ENCODE measurements around the gene PWP2.
"Not testable (repeated sequence)": the region's sequence is repeated elsewhere in the genome, so short reads cannot be mapped to it uniquely, and the experiment has no call there.

PWP2 gene

GRCh38 chr21:44089001-44089911 lies 17.9 kb upstream of the PWP2 start:
- H3K27me3 Mint-ChIP-seq, result no peaks in the 10 kb centered on the region

GRCh38 chr21:44090325-44090724 lies 16.9 kb upstream of the PWP2 start:
- Mint-ChIP-seq H3K4me1 (peaks cover 45% of the 10 kb centered on the region), H3K27ac (peak overlapping the region; percentile 94), H3K36me3 (peaks cover 72% of the 10 kb centered on the region), H3K27me3 (no peaks in the 10 kb centered on the region), H3K4me3 (peak overlapping the region; percentile 60), H3K9me3 (no peaks in the 10 kb centered on the region)
- ATAC-seq, result peak; percentile 96

More at GRCh38 chr21:44089001-44089911, 17.9 kb upstream of the PWP2 start:
- Mint-ChIP-seq H3K36me3 (peaks cover 78% of the 10 kb centered on the region), H3K4me1 (peaks cover 45% of the 10 kb centered on the region), H3K27ac (peak overlapping the region; percentile 94), H3K9me3 (no peaks in the 10 kb centered on the region), H3K4me3 (peak overlapping the region; percentile 43)
- peak; percentile 84 for ATAC-seq

- peak overlapping the region; percentile 94 for H3K27ac Mint-ChIP-seq
- H3K4me3 Mint-ChIP-seq, result no peak overlapping the region
- no peaks in the 10 kb centered on the region for H3K9me3 Mint-ChIP-seq
Observed at GRCh38 chr21:44092211-44092610, 15.0 kb upstream of the PWP2 start.

GRCh38 chr21:44093761-44094160 lies 13.4 kb upstream of the PWP2 start:
- Mint-ChIP-seq H3K27me3 (no peaks in the 10 kb centered on the region), H3K36me3 (peaks cover 41% of the 10 kb centered on the region), H3K9me3 (no peaks in the 10 kb centered on the region), H3K4me1 (peaks cover 26% of the 10 kb centered on the region), H3K27ac (peak overlapping the region; percentile 94), H3K4me3 (no peak overlapping the region)
- no peak for ATAC-seq

More at GRCh38 chr21:44092211-44092610, 15.0 kb upstream of the PWP2 start:
- H3K36me3 Mint-ChIP-seq, result peaks cover 56% of the 10 kb centered on the region
- peaks cover 41% of the 10 kb centered on the region for H3K4me1 Mint-ChIP-seq
- H3K27me3 Mint-ChIP-seq, result no peaks in the 10 kb centered on the region
- no peak for ATAC-seq

- H3K9me3 Mint-ChIP-seq, result no peaks in the 10 kb centered on the region
- H3K27me3 Mint-ChIP-seq, result no peaks in the 10 kb centered on the region
- no peak for ATAC-seq
- peaks cover 30% of the 10 kb centered on the region for H3K36me3 Mint-ChIP-seq
- H3K27ac Mint-ChIP-seq, result peak overlapping the region; percentile 94
- peaks cover 15% of the 10 kb centered on the region for H3K4me1 Mint-ChIP-seq
- no peak overlapping the region for H3K4me3 Mint-ChIP-seq
Observed at GRCh38 chr21:44094832-44095231, 12.4 kb upstream of the PWP2 start.

GRCh38 chr21:44098507-44098906 lies 8.7 kb upstream of the PWP2 start:
- H3K4me3 Mint-ChIP-seq, H3K27me3 Mint-ChIP-seq, ATAC-seq, H3K9me3 Mint-ChIP-seq, H3K4me1 Mint-ChIP-seq, H3K27ac Mint-ChIP-seq: not testable (repeated sequence)
- peaks cover 11% of the 10 kb centered on the region for H3K36me3 Mint-ChIP-seq

GRCh38 chr21:44098964-44099363 lies 8.2 kb upstream of the PWP2 start:
- not testable (repeated sequence) for H3K4me3 Mint-ChIP-seq, H3K27me3 Mint-ChIP-seq, H3K36me3 Mint-ChIP-seq, H3K9me3 Mint-ChIP-seq, H3K4me1 Mint-ChIP-seq, H3K27ac Mint-ChIP-seq, ATAC-seq

- H3K4me1 Mint-ChIP-seq, H3K4me3 Mint-ChIP-seq, H3K27ac Mint-ChIP-seq, H3K9me3 Mint-ChIP-seq, H3K27me3 Mint-ChIP-seq, H3K36me3 Mint-ChIP-seq: not testable (repeated sequence)
- ATAC-seq, result peak; percentile 78
Observed at GRCh38 chr21:44107589-44107988, 390 bp downstream of the PWP2 start.

- H3K4me3 Mint-ChIP-seq, H3K27me3 Mint-ChIP-seq, H3K36me3 Mint-ChIP-seq, H3K9me3 Mint-ChIP-seq, H3K27ac Mint-ChIP-seq, ATAC-seq, H3K4me1 Mint-ChIP-seq: not testable (repeated sequence)
Observed at GRCh38 chr21:44113702-44114371, 6.6 kb downstream of the PWP2 start.

GRCh38 chr21:44122131-44122530 lies 14.9 kb downstream of the PWP2 start:
- not testable (repeated sequence) for H3K27ac Mint-ChIP-seq, H3K9me3 Mint-ChIP-seq, H3K4me3 Mint-ChIP-seq, H3K36me3 Mint-ChIP-seq, H3K27me3 Mint-ChIP-seq, H3K4me1 Mint-ChIP-seq, ATAC-seq

GRCh38 chr21:44127827-44128226 lies 20.6 kb downstream of the PWP2 start:
- not testable (repeated sequence) for H3K4me1 Mint-ChIP-seq, H3K27me3 Mint-ChIP-seq, H3K36me3 Mint-ChIP-seq, ATAC-seq, H3K9me3 Mint-ChIP-seq, H3K4me3 Mint-ChIP-seq, H3K27ac Mint-ChIP-seq

GRCh38 chr21:44133715-44134057 lies 26.5 kb downstream of the PWP2 start:
- not testable (repeated sequence) for H3K27ac Mint-ChIP-seq, ATAC-seq, H3K27me3 Mint-ChIP-seq, H3K9me3 Mint-ChIP-seq, H3K4me1 Mint-ChIP-seq, H3K36me3 Mint-ChIP-seq
- peak overlapping the region; percentile 39 for H3K4me3 Mint-ChIP-seq

- ATAC-seq, H3K27me3 Mint-ChIP-seq, H3K27ac Mint-ChIP-seq, H3K9me3 Mint-ChIP-seq, H3K4me1 Mint-ChIP-seq, H3K4me3 Mint-ChIP-seq, H3K36me3 Mint-ChIP-seq: not testable (repeated sequence)
Observed at GRCh38 chr21:44134732-44135131, 27.5 kb downstream of the PWP2 start.

- H3K27ac Mint-ChIP-seq, H3K27me3 Mint-ChIP-seq, H3K9me3 Mint-ChIP-seq, H3K4me1 Mint-ChIP-seq, H3K36me3 Mint-ChIP-seq, H3K4me3 Mint-ChIP-seq: not testable (repeated sequence)
- peak; percentile 87 for ATAC-seq
Observed at GRCh38 chr21:44138039-44138438, 30.8 kb downstream of the PWP2 start.

GRCh38 chr21:44139787-44140551 lies 32.8 kb downstream of the PWP2 start:
- not testable (repeated sequence) for ATAC-seq, H3K36me3 Mint-ChIP-seq, H3K27ac Mint-ChIP-seq, H3K27me3 Mint-ChIP-seq, H3K4me3 Mint-ChIP-seq, H3K4me1 Mint-ChIP-seq, H3K9me3 Mint-ChIP-seq
